Testis (tissue), 3 donors: ENCODE measurements around the gene EFCAB10. TPM values are rescaled to one million over a fixed set of nuclear protein-coding genes. Genes with fewer than 3 reads are reported as not detected.

ENCODE experiments used
- DNase-seq: peaks from one replicate; pipeline ENCODE4 v3.0.0-alpha.2; 2019
- H3K27ac ChIP-seq, 2 donors: fragments of 200-600 bp; sonication (generic); one replicate each; pipeline ENCODE4 v1.5.1; 2019
- H3K27me3 ChIP-seq: fragments of 200-600 bp; sonication (generic); one replicate; pipeline ENCODE4 v1.5.1; 2019
- H3K36me3 ChIP-seq: fragments of 200-600 bp; sonication (generic); one replicate; pipeline ENCODE4 v1.5.1; 2017; ENCODE audit warnings: low read depth; ENCODE audit errors: missing control alignments
- H3K4me1 ChIP-seq: fragments of 200-600 bp; sonication (generic); one replicate; pipeline ENCODE4 v1.5.1; 2019
- H3K4me3 ChIP-seq, 2 donors: fragments of 200-600 bp; sonication (generic); one replicate each; pipeline ENCODE4 v1.5.1; 2017 to 2019
- H3K9me3 ChIP-seq: fragments of 200-600 bp; sonication (generic); one replicate; pipeline ENCODE4 v1.5.1; 2017
- POLR2A ChIP-seq: fragments of 450-650 bp; IDR thresholded peaks from one replicate; pipeline ENCODE4 v1.6.1; 2017; ENCODE audit warnings: antibody characterized with exemption, mild to moderate bottlenecking, moderate library complexity
- WGBS, 2 donors: methylation state at CpG; one replicate each; pipeline ENCODE4 v1.1.5; 2018; 5-methylcytosine and 5-hydroxymethylcytosine counted together
- intact Hi-C: fragments of 100-400 bp; cut with DNase I; formaldehyde crosslinking; loops from one replicate; pipeline ENCODE4 v1.15.1; 2023; ENCODE audit warnings: low total_unique reads
- polyA plus RNA-seq: library from polyadenylated mRNA; stranded (reverse); fragments of 350-450 nt; fragmentation: Illumina TruSeq; extraction: RNeasy Lipid Tissue Mini Kit (QIAGEN cat#74804); gene quantifications from one replicate; pipeline ENCODE4 v1.2.3, GENCODE V29; 2014; ENCODE audit warnings: low read depth, low replicate concordance; ENCODE audit not compliant: insufficient read depth
- total RNA-seq, 2 donors: library from RNA; depleted of rRNA; stranded (reverse); fragments of >200 nt; gene quantifications; one replicate each; pipeline ENCODE4 v1.2.3, GENCODE V29; 2016
- TF ChIP-seq, protein P1 (sequence below), 3 experiments: fragments of 450-650 bp in 2 of 3; fragments of 200-600 bp in 1 of 3; sonication (generic) in 1 of 3; IDR thresholded peaks; one replicate each; pipeline ENCODE4 v1.5.1; 2016 to 2019; ENCODE audit warnings: antibody characterized with exemption in 3 of 3, mild to moderate bottlenecking in 2 of 3, moderate library complexity in 1 of 3

EFCAB10 gene
- total and polyA plus RNA-seq, 3 donors from 2014 or later, result 6.9 to 50.9 (median 9.8) TPM

DNA sequence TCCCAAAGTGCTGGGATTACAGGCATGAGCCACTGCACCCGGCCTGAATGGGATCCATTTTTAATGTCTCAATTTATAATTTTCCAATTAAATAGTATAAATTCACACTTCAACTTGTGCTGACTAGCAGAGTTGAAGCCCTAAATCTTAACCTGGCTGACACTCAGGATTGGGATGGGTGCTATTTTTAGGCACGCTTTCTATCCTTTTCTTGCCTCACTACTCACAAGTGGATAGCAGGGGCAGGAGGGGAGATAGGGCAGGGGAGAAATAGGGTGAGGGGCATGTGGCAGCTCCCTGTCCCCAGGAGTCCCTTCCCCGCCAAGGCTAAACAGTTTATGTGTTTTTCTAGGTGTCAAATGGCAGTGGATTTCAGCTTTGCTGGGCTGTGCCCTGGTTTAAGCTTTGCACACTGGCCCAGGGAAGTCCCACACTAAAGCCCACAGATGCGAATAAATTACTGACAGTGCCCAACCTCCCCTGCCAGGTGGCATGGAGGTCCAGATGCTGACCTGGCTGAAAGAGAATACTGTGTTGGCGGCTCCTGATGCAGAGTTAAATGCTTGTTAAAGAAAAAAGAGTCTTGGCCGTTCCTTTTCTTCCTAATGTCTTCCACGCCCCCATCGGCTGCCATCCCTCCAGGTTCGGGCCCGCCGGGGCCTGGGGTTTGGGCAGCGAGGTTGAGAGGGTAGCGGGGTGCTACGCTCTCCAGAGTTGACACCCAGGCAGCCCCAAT, 36.2 kb upstream of the EFCAB10 start:
- Histone ChIP-seq H3K9me3 (no peaks in the 10 kb centered on the region), H3K4me1 (no peaks in the 10 kb centered on the region), H3K27me3 (no peaks in the 10 kb centered on the region), H3K27ac (no peak overlapping the region), H3K36me3 (no peaks in the 10 kb centered on the region), H3K4me3 (no peak overlapping the region)
- WGBS, 2 donors, result 95 to 96% methylated on average over 9 to 14 of the region's 14 CpGs
- intact Hi-C loops, result no loop called here
- no peak for DNase-seq
- TF ChIP-seq, protein P1, sequence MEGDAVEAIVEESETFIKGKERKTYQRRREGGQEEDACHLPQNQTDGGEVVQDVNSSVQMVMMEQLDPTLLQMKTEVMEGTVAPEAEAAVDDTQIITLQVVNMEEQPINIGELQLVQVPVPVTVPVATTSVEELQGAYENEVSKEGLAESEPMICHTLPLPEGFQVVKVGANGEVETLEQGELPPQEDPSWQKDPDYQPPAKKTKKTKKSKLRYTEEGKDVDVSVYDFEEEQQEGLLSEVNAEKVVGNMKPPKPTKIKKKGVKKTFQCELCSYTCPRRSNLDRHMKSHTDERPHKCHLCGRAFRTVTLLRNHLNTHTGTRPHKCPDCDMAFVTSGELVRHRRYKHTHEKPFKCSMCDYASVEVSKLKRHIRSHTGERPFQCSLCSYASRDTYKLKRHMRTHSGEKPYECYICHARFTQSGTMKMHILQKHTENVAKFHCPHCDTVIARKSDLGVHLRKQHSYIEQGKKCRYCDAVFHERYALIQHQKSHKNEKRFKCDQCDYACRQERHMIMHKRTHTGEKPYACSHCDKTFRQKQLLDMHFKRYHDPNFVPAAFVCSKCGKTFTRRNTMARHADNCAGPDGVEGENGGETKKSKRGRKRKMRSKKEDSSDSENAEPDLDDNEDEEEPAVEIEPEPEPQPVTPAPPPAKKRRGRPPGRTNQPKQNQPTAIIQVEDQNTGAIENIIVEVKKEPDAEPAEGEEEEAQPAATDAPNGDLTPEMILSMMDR (IDR thresholded peaks at IDR 0.05), result no peak
- no peak for TF ChIP-seq POLR2A

DNA sequence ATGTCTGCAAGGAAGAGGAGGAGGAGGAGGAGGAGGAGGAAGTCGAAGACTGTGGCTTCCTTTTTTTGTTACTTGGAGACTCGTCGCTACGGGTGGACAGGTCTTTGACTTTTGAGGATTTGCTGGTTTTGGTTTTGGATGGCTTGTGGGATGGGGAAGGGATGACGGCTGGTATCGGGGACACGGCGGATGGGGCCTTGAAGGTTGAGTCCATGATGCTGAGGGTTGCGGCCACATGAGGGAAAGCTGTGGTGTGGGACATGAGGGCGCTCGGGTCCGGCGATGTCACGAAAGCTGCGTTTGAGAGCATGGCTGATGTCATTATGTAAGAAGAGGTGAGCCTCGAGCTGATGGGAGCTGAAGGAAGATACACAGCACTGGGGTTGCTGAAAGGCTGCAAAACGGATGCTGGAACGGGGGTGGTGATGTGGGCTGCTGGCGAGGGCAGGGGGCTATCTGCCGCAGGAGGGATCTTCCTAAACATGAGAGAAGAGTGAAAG, 33.1 kb upstream of the EFCAB10 start:
- DNase-seq, result no peak
- H3K27ac ChIP-seq, result no peak overlapping the region
- no peak for TF ChIP-seq POLR2A
- TF ChIP-seq, protein P1 (IDR thresholded peaks at IDR 0.05), result no peak
- WGBS, 2 donors, result 88 to 90% methylated on average over 20 of the region's 20 CpGs
- no peaks in the 10 kb centered on the region for H3K36me3 ChIP-seq
- no peak overlapping the region for H3K4me3 ChIP-seq
- no peaks in the 10 kb centered on the region for H3K4me1 ChIP-seq
- H3K9me3 ChIP-seq, result no peaks in the 10 kb centered on the region
- intact Hi-C loops, result no loop called here
- H3K27me3 ChIP-seq, result no peaks in the 10 kb centered on the region

DNA sequence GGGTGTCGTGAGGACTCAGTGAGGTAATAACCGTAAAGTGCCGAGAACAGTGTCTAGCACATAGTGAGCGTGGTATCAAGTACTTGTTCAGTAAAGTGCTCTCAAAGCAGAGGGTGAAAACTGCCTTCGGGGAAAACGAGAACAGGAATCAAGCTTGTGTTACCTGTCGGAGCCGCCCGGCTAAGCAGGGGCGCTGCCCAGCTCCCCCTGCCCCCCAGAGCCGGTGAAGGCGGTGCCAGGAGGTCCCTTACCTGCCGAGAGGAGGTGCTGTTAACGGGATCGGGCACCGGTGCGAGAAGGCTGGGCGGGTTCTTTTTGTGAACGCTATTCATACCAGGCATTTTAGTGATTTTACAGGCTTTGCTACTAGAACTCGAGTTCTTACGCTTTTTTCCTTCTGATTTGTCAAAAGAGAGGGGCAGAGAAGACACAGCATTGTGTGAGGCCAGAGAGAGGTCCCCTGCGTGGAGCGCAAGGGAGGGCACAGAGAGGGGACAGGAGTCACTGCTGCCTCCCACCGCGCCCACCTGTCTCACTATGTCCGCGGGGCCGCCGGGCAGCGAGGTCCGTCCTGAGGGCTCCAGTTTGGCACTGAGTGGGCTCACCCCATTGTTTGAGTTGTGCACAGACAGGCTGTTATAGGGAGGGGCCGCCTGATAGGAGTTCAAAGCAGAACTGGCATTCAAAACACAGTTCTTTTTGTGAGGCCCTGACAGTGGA, 32.5 kb upstream of the EFCAB10 start:
- H3K4me3 ChIP-seq, result no peak overlapping the region
- intact Hi-C loops, result no loop called here
- WGBS, 2 donors, result 93 to 94% methylated on average over 29 to 32 of the region's 32 CpGs
- H3K4me1 ChIP-seq, result no peaks in the 10 kb centered on the region
- no peaks in the 10 kb centered on the region for H3K36me3 ChIP-seq
- TF ChIP-seq, protein P1 (IDR thresholded peaks at IDR 0.05), result no peak
- no peak for TF ChIP-seq POLR2A
- no peaks in the 10 kb centered on the region for H3K27me3 ChIP-seq
- H3K27ac ChIP-seq, result no peak overlapping the region
- no peak for DNase-seq
- H3K9me3 ChIP-seq, result no peaks in the 10 kb centered on the region

DNA sequence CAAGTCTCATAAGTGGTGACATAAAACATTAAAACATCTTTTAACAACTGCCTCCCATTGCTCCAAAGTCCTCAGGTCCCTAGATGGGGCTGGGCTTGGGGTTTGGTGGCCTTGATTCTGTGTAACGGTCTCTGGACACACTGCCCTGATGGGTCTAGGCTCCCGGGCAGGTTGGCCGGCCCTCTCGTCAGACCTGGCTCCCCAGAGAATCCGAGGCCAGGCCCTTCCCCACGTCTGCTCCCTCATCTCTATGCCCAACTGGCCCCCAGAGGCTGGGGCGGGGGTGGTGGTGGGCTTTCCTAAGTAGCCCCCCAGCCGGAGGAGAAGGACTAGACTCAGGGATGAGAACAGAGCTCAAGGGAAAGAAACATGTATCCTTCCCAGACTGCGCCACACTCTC, 31.5 kb upstream of the EFCAB10 start:
- H3K36me3 ChIP-seq, result no peaks in the 10 kb centered on the region
- no peaks in the 10 kb centered on the region for H3K9me3 ChIP-seq
- H3K4me1 ChIP-seq, result no peaks in the 10 kb centered on the region
- H3K4me3 ChIP-seq, result no peak overlapping the region
- H3K27ac ChIP-seq, result no peak overlapping the region
- 92 to 98% methylated on average over 9 of the region's 9 CpGs for WGBS, 2 donors
- no peak for DNase-seq
- intact Hi-C loops, result no loop called here
- TF ChIP-seq, protein P1 (IDR thresholded peaks at IDR 0.05), result no peak
- TF ChIP-seq POLR2A, result no peak
- H3K27me3 ChIP-seq, result no peaks in the 10 kb centered on the region
